GM21515 (cell line): ENCODE measurements around the gene PACSIN3.
"Not testable (repeated sequence)": the region's sequence is repeated elsewhere in the genome, so short reads cannot be mapped to it uniquely, and the experiment has no call there.

Experiments
- ATAC-seq: cut with Tn5 transposase; IDR thresholded peaks from one replicate; pipeline ENCODE4 v1.9.1; 2021; ENCODE audit not compliant: unreplicated experiment

PACSIN3 gene

GRCh38 chr11:47198161-47198560 is 11.9 kb upstream of the PACSIN3 start:
- not testable (repeated sequence) for ATAC-seq

DNA sequence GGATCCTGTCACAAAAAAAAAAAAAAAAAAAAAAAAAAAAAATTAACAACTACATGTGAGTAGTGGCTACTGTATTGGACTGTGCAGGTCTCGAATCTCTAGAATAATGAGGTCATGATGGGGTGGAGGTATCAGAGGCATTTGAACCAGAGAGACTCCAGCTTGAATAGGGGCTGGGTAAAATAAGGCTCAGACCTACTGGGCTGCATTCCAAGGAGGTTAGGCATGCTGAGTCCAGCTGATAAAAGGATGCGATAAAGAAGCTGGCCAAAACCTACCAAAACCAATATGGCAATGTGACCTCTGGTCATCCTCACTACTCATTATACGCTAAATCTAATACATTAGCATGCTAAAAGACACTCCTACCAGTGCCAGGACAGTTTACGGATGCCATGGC is 5.9 kb upstream of the PACSIN3 start:
- no peak for ATAC-seq

DNA sequence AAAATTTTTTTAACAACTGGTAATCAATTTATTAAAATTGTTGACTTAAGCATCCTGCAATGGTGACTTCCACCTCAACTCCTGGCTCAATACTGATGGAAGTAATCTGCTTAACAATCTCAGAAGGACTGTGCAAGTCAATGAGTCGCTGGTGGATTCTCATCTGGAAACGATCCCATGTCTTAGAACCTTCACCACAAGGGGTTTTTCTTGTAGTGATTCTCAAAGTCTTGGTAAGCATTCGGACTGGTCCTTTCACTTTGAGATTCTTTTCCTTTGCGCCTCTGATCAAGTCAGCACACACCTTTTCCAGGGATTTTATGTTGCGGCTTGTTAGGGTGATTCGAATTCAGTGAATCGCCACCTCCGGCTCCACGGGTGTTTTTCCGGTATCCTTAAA is 4.9 kb upstream of the PACSIN3 start:
- ATAC-seq: not testable (repeated sequence)

- no peak for ATAC-seq
These were observed 3.0 kb upstream of the PACSIN3 start for GRCh38 chr11:47189100-47189834.

- no peak for ATAC-seq
These were observed 2.0 kb upstream of the PACSIN3 start for GRCh38 chr11:47188259-47188658.

DNA sequence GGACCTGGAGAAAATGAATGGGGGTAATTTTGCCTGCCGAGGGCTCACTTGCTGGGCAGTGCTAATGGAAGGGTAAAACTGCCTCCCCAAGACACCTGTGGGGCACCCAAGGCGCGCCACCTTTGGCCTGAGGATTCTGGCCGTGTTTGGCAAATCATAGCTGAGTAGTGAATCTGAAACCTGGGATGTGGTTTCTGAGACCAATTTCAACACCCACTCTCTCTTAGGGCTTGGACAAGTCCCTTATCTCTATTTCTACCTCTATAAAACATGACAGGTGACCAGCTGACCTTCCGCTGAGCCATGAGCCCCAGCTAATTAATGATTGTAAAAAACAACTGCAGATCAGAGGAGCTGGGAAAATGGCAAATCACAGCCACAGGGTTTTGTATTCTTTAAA is 1.5 kb upstream of the PACSIN3 start:
- ATAC-seq: no peak

- ATAC-seq: no peak
These were observed 764 bp upstream of the PACSIN3 start for GRCh38 chr11:47186700-47187695.

DNA sequence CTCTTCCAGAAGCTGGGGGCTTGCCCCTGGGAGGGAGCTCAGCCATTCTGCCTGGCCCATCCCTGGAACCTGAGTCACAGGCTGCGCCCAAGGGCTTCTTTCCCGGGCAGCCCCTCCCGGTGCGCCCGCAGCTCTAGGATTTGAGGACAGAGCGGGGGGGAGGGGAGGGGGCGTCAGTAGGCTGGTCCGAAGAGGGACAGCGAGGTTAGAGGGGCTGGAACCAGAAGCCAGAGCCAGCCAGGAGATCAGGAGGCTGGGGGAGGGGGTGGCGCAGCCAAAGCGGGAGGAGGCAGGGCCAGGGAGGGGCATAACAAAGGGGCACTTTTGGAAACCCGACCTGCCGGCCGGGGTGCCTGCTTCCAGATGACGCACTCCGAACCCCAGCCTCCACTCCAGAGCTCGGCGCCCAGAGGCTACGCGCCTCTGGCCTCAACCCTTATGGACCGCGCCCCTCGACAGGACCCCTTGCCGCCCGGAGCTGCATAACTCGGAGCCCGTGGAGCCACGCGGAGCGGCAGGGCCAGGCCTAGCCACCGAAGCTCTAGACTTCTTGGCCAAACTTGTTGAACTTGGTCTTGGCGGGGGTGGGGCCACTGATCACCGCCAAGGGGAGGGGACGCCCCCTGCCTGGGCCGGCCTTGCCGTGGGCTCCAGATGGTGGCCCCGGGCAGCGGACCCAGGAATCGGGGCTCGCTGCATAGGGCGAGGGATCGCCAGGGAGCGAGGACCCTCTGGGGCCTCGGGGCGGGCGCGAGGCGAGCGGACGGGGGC is 744 bp downstream of the PACSIN3 start:
- ATAC-seq: no peak

DNA sequence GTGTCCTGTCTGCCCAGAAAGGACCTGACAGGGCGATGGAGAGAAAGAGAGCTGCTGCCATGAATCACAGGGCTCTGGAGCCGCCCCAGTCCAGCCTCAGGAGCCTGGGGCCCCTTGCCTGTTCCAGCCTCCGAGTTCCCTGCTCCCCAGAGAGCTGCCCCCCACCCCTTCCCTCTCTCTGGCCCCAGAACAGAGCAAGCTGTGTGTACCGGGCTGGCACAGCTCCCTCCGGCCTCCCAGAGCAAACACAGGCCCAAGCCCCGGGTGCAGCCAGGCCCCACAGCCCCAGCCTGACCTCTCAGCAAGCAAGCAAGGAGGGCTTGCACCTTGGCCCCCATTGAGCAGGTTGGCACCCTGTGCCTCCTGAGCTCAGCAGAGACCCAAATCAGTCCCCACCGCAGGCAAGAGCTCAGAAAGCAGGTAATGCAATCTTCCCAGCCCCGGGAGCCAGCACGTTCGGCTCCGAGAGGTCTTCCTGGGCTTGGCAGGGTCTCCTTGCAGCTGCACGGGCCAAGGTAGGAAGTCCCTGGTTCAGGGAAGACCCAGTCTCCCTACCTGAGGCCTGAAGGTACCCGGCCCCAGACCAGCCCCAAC is 1.4 kb downstream of the PACSIN3 start:
- no peak for ATAC-seq

- no peak for ATAC-seq
These were observed 2.3 kb downstream of the PACSIN3 start for GRCh38 chr11:47183969-47184368.

- ATAC-seq: no peak
These were observed 3.0 kb downstream of the PACSIN3 start for GRCh38 chr11:47183031-47183856.

DNA sequence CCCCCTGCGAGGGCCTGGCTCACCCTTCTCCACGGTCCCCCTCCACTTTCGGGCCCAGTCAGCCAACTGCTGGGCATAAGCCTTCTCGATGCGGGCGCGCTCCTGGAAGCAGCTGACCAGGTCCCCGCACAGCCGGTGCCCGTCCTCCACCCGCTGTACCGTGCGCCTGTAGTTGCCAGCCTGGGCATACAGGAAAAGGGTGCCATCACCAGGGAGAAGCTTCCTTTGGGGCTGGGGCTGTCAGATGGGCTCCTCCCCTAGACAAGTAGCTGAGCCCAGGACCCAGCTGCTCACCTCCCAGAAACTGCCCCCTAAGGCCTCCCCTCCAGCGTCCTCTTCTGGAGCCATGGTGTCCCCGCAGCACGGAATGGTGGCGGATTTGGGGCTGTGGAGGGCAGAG is 3.9 kb downstream of the PACSIN3 start:
- ATAC-seq: no peak

DNA sequence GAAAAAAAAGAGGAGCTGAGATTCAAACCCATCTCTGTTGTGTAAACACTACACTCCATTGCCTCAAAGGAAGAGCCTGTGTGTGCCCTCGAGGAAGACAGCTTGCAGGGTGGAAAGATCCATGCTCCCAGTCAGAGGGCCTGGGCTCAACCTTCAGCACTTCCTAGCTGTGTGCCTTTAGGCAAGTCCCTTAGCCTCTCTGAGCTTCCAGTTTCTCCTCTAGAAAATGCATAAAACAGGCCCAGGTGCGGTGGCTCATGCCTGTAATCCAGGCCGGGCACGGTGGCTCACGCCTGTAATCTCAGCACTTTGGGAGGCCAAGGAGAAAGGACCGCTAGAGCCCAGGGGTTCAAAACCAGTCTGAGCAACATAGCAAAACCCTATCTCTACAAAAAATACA is 5.0 kb downstream of the PACSIN3 start:
- no peak for ATAC-seq

- ATAC-seq: no peak
These were observed 6.0 kb downstream of the PACSIN3 start for GRCh38 chr11:47180006-47180787.

- ATAC-seq: no peak
These were observed 6.6 kb downstream of the PACSIN3 start for GRCh38 chr11:47179655-47179991.

- ATAC-seq: no peak
These were observed 7.2 kb downstream of the PACSIN3 start for GRCh38 chr11:47178737-47179654.

- no peak for ATAC-seq
These were observed 7.9 kb downstream of the PACSIN3 start for GRCh38 chr11:47178316-47178715.

DNA sequence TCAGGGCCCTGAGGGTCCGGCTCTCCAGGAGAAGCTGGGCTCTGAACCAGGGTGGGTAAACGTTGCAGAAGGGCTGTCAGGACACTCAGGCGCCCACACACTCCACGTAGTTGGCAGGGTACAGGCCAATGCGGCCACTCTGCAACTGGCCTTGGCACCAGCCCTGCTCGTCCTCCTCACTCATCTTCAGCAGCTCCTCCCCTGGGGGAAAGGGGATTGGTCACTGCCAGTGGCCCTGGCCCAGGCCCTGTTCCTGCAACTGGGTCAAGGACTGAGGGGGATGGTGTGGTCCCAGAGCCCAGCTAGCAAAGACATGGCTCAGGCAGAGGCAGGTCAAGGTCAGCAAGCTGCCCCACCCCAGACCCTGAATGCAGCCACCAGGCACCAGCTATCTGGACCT is 8.4 kb downstream of the PACSIN3 start:
- ATAC-seq: no peak
